ENCODE measurements around the gene AGPAT3. TPM values are rescaled to one million over a fixed set of nuclear protein-coding genes. Genes with fewer than 3 reads are reported as not detected.
A peak's percentile ranks its signal among the peaks of the same experiment; 100 is the strongest.

Gene AGPAT3
- polyA plus RNA-seq, 2 of the 4 experiments (the other 2 are of a cell fraction), result 18.2 to 20.3 TPM

- Histone ChIP-seq H3K4me2 (peak within 1 kb of the TSS; percentile 96), H3K9me3 (no peaks in the 10 kb centered on the region), H3K4me1 (peaks cover 22% of the 10 kb centered on the region), H3K27ac (peak within 1 kb of the TSS; percentile 99 to 100), H3K4me3 (peak within 1 kb of the TSS; percentile 98)
- ChIA-PET POLR2A (interaction anchor here (1.4 kb wide), 1 partner anchor 9 kb away, joined by 6 read pairs; no protein-coding TSS in a partner anchor), CTCF (interaction anchor here (0.9 to 1.1 kb wide), 2 partner anchors 11 to 36 kb away, joined by 3 read pairs; no protein-coding TSS in a partner anchor)
- WGBS (ENCODE audit: missing lambda C conversion rate), result 3% methylated on average over 29 of the region's 107 CpGs
- FAIRE-seq (no peak), ATAC-seq (peak; percentile 92), DNase-seq (ENCODE audit: low read depth in 1 of 2, low spot score in 1 of 2) (peak; percentile 59 to 80)
- TF ChIP-seq BCL3 (IDR thresholded peaks at IDR 0.05), result peak; percentile 58; the same call in 1 of the 3 replicates
- TF ChIP-seq POLR2A (IDR thresholded peaks at IDR 0.05; ENCODE audit: low read length), result peak; percentile 54
- peak; percentile 59 to 83; a peak in 3 of 5 replicates for TF ChIP-seq JUN (IDR thresholded peaks at IDR 0.05)
- TF ChIP-seq MAX (IDR thresholded peaks at IDR 0.05), result peak; percentile 84
- TF ChIP-seq FOSB (CRISPR knock-in tag; IDR thresholded peaks at IDR 0.05), result no peak
- peak; percentile 67; the same call in 1 of the 2 replicates for TF ChIP-seq PHF8 (IDR thresholded peaks at IDR 0.05; ENCODE audit: borderline replicate concordance, low read depth)
- TF ChIP-seq TFCP2L1 (CRISPR knock-in tag; IDR thresholded peaks at IDR 0.05), result no peak
- peak; percentile 66; the same call in 1 of the 2 replicates for TF ChIP-seq E2F6 (IDR thresholded peaks at IDR 0.05; ENCODE audit: borderline replicate concordance, low read depth)
These were observed 146.8 kb downstream of the AGPAT3 start, which contains the start of gene TRAPPC10 for GRCh38 chr21:44011579-44012473. Gene TRAPPC10 (plus strand): TSS chr21:44012309. CDS start chr21:44012494, 185 bp downstream.

GRCh38 chr21:44012474-44013379 lies 147.7 kb downstream of the AGPAT3 start:
- Histone ChIP-seq H3K4me1 (peaks cover 19% of the 10 kb centered on the region; the same call in 2 of the 3 replicates), H3K4me3 (peak overlapping the region; percentile 98), H3K4me2 (peak overlapping the region; percentile 96), H3K27ac (peak overlapping the region; percentile 99 to 100), H3K9me3 (no peaks in the 10 kb centered on the region)
- no peak for TF ChIP-seq ZC3H11A (IDR thresholded peaks at IDR 0.05)
- TF ChIP-seq KDM5A (IDR thresholded peaks at IDR 0.05), result 0 out of 2 replicates have a peak, but pooled peaks have one; percentile 25
- no peak for TF ChIP-seq CHD2 (IDR thresholded peaks at IDR 0.05; ENCODE audit: low read length, partially characterized antibody)
- TF ChIP-seq NFE2L2 (conservative IDR thresholded peaks at IDR 0.05; ENCODE audit: low read length), result no peak
- no peak for TF ChIP-seq BCL3 (IDR thresholded peaks at IDR 0.05)
- peak; percentile 18; the same call in 1 of the 3 replicates for TF ChIP-seq CTCF (IDR thresholded peaks at IDR 0.05)
- no peak for TF ChIP-seq EHMT2 (IDR thresholded peaks at IDR 0.05; ENCODE audit: low read depth)
- no peak for TF ChIP-seq CBX8 (IDR thresholded peaks at IDR 0.05)
- peak; percentile 43; the same call in 1 of the 2 replicates for TF ChIP-seq ESRRA (IDR thresholded peaks at IDR 0.05; ENCODE audit: borderline replicate concordance, low read length)
- 0 out of 2 replicates have a peak, but pooled peaks have one; percentile 4 for TF ChIP-seq MAZ (IDR thresholded peaks at IDR 0.05; ENCODE audit: borderline replicate concordance, low read depth, low read length)
- POLR2A ChIA-PET, result interaction anchor here (1.4 kb wide), 1 partner anchor 8 kb away, joined by 6 read pairs; no protein-coding TSS in a partner anchor
- no peak for FAIRE-seq
- CTCF ChIA-PET, result interaction anchor here (0.9 to 1.2 kb wide), 2 partner anchors 12 to 37 kb away, joined by 3 to 4 read pairs; no protein-coding TSS in a partner anchor
- DNase-seq (ENCODE audit: low read depth in 1 of 2, low spot score in 1 of 2), result peak; percentile 19 to 30
- peak; percentile 57 to 74 for ATAC-seq
- 2% methylated on average over 12 of the region's 87 CpGs for WGBS (ENCODE audit: missing lambda C conversion rate)
